Osteoblast (primary cell): ENCODE data around the gene CEP170B. TPM values are rescaled to one million over a fixed set of nuclear protein-coding genes. Genes with fewer than 3 reads are reported as not detected.

Experiments used
- DNase-seq: peaks from one replicate; pipeline ENCODE4 v3.0.0; 2011; ENCODE audit warnings: low spot score, mixed read lengths; ENCODE audit not compliant: insufficient read length; ENCODE audit errors: missing footprints
- H2AFZ ChIP-seq: 2 replicates; pipeline ENCODE4 v1.6.0; 2011; ENCODE audit warnings: mild to moderate bottlenecking, low read length
- H3K27ac ChIP-seq: 2 replicates; pipeline ENCODE4 v1.5.1; 2011; ENCODE audit warnings: mild to moderate bottlenecking, low read depth, low read length, moderate library complexity
- H3K27me3 ChIP-seq: 2 replicates; pipeline ENCODE4 v1.6.0; 2012; ENCODE audit warnings: mild to moderate bottlenecking, control low read depth, inconsistent platforms, low read length, moderate library complexity; ENCODE audit not compliant: insufficient read depth
- H3K36me3 ChIP-seq: 2 replicates; pipeline ENCODE4 v1.5.1; 2011; ENCODE audit warnings: mild to moderate bottlenecking, low read length, control low read depth, moderate library complexity; ENCODE audit not compliant: insufficient read depth
- H3K4me1 ChIP-seq: 2 replicates; pipeline ENCODE4 v1.5.1; 2011; ENCODE audit warnings: mild to moderate bottlenecking, low read length, control low read depth, moderate library complexity; ENCODE audit not compliant: insufficient read depth
- H3K4me2 ChIP-seq: 2 replicates; pipeline ENCODE4 v1.6.0; 2011; ENCODE audit warnings: mild to moderate bottlenecking, low read length; ENCODE audit not compliant: insufficient read depth
- H3K4me3 ChIP-seq: fragments of 200-600 bp; sonication (generic); 3 replicates; pipeline ENCODE4 v1.5.1; 2012; ENCODE audit warnings: mild to moderate bottlenecking, low read length, inconsistent platforms; ENCODE audit not compliant: insufficient read depth
- H3K79me2 ChIP-seq: 2 replicates; pipeline ENCODE4 v1.6.0; 2012; ENCODE audit warnings: mild to moderate bottlenecking, low read length, control low read depth, inconsistent platforms; ENCODE audit not compliant: insufficient read depth
- H3K9me3 ChIP-seq: 2 replicates; pipeline ENCODE4 v1.5.1; 2011; ENCODE audit warnings: low read depth, low read length, control low read depth
- H4K20me1 ChIP-seq: 2 replicates; pipeline ENCODE4 v1.6.0; 2012; ENCODE audit warnings: mild to moderate bottlenecking, low read length, control low read depth; ENCODE audit not compliant: insufficient read depth
- CTCF ChIP-seq: IDR thresholded peaks from 2 replicates; pipeline ENCODE4 v1.5.1; 2011; ENCODE audit warnings: mild to moderate bottlenecking, low read depth, low read length, moderate library complexity; ENCODE audit errors: extremely low read depth
- total RNA-seq: library from RNA; depleted of rRNA; stranded (reverse); fragments of >200 nt; gene quantifications from 2 replicates; pipeline ENCODE4 v1.2.3, GENCODE V29; 2012

Gene CEP170B
- total RNA-seq, 1 donor = 21.0 TPM

- H3K9me3 ChIP-seq = peaks cover 4% of the 10 kb centered on the region
- no peak overlapping the region for H3K4me2 ChIP-seq
- H3K4me3 ChIP-seq = no peak overlapping the region
- H4K20me1 ChIP-seq = no peaks in the 10 kb centered on the region
- peak; percentile 62 for DNase-seq
- TF ChIP-seq CTCF = no peak
- no peaks in the 10 kb centered on the region for H3K79me2 ChIP-seq
- no peak overlapping the region for H2AFZ ChIP-seq
- no peaks in the 10 kb centered on the region for H3K36me3 ChIP-seq
- H3K27me3 ChIP-seq = peaks cover 18% of the 10 kb centered on the region
- no peaks in the 10 kb centered on the region for H3K4me1 ChIP-seq
- H3K27ac ChIP-seq = no peak overlapping the region
Observed at GRCh38 chr14:104928391-104929133, 63.5 kb downstream of the CEP170B start.

- Histone ChIP-seq H3K4me2 (no peak overlapping the region), H3K36me3 (no peaks in the 10 kb centered on the region), H3K9me3 (no peaks in the 10 kb centered on the region), H3K79me2 (no peaks in the 10 kb centered on the region), H3K27ac (no peak overlapping the region), H2AFZ (no peak overlapping the region), H3K4me3 (no peak overlapping the region), H3K27me3 (peaks cover 22% of the 10 kb centered on the region), H4K20me1 (no peaks in the 10 kb centered on the region), H3K4me1 (no peaks in the 10 kb centered on the region)
- DNase-seq = peak; percentile 71
- TF ChIP-seq CTCF = no peak
Observed at GRCh38 chr14:104929268-104930230, 64.5 kb downstream of the CEP170B start.

- Histone ChIP-seq H3K36me3 (no peaks in the 10 kb centered on the region), H4K20me1 (no peaks in the 10 kb centered on the region), H3K4me1 (no peaks in the 10 kb centered on the region), H3K4me3 (no peak overlapping the region), H3K27me3 (peaks cover 32% of the 10 kb centered on the region), H3K9me3 (no peaks in the 10 kb centered on the region), H3K79me2 (no peaks in the 10 kb centered on the region), H3K4me2 (no peak overlapping the region), H3K27ac (no peak overlapping the region), H2AFZ (no peak overlapping the region)
- no peak for TF ChIP-seq CTCF
- DNase-seq = peak; percentile 88
Observed at GRCh38 chr14:104930526-104931303, 65.6 kb downstream of the CEP170B start.
